Fibroblast of villous mesenchyme (primary cell): ENCODE results near the gene LCT. TPM values are rescaled to one million over a fixed set of nuclear protein-coding genes. Genes with fewer than 3 reads are reported as not detected.

Source experiments
- DNase-seq: peaks from one replicate; pipeline ENCODE4 v3.0.0-alpha.2; 2010; ENCODE audit warnings: low read depth
- H3K4me3 ChIP-seq: 2 replicates; pipeline ENCODE4 v1.5.1; 2011; ENCODE audit warnings: low read depth, mild to moderate bottlenecking, low read length
- CTCF ChIP-seq: IDR thresholded peaks from 2 replicates; pipeline ENCODE4 v1.5.1; 2012; ENCODE audit warnings: low read depth, mild to moderate bottlenecking, low read length; ENCODE audit not compliant: insufficient read depth
- total RNA-seq: library from RNA; depleted of rRNA; stranded (reverse); fragments of >200 nt; gene quantifications from 2 replicates; pipeline ENCODE4 v1.2.3, GENCODE V29; 2012

Gene LCT
- total RNA-seq, 1 donor = under 0.01 TPM

- DNase-seq = no peak
- TF ChIP-seq CTCF = no peak
- no peak overlapping the region for H3K4me3 ChIP-seq
These were observed 14.1 kb downstream of the LCT start for GRCh38 chr2:135822855-135823254.

DNA sequence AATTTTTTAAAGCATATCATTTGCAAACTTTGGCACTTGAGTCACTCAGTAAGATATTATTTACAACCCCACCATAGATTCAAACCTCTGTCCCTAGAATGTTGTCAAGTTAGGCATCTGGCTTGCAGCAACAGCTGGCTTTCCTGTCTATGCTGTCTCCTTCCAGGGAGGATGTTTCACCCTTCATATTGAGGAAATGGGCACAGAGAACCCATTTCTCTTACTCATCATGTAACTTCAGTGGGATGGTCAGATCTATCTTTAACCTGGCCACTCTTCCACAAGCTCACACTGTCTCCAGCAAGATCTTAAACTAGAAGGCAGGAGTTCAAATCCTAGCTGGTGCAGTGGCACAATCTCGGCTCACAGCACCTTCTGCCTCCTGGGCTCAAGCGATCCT lies 15.8 kb downstream of the LCT start:
- no peak for DNase-seq
- H3K4me3 ChIP-seq = no peak overlapping the region
- TF ChIP-seq CTCF = no peak

DNA sequence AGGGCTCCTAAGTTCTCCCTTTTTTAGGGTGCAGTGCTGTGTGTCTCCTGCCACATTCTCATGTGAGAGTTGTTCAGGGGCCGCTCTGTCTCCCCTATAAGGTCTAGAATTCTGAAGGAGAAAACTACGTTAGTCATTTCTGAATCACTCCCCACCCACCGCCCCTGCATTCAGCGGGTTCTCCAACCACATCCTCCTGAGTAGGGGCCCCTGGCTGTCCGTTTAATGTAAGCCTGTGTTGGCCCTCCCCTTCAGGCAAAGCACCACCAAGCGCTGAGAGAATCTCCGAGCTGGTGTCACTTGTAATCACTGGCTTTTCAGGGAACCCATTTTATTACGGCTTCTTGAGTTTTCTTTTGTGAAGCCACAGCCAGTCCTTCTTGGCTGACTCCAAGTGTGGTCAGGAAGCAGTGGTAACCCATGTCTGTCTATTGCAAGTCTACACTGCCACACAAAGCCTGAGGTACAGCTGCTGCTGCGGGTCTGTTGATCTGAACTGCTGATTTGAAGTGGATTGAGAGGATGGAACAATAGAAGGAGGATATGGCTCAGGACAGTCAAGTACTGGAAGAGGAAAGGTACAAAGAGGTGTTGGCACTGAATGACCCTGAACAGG lies 16.9 kb downstream of the LCT start:
- H3K4me3 ChIP-seq = no peak overlapping the region
- no peak for DNase-seq
- no peak for TF ChIP-seq CTCF

DNA sequence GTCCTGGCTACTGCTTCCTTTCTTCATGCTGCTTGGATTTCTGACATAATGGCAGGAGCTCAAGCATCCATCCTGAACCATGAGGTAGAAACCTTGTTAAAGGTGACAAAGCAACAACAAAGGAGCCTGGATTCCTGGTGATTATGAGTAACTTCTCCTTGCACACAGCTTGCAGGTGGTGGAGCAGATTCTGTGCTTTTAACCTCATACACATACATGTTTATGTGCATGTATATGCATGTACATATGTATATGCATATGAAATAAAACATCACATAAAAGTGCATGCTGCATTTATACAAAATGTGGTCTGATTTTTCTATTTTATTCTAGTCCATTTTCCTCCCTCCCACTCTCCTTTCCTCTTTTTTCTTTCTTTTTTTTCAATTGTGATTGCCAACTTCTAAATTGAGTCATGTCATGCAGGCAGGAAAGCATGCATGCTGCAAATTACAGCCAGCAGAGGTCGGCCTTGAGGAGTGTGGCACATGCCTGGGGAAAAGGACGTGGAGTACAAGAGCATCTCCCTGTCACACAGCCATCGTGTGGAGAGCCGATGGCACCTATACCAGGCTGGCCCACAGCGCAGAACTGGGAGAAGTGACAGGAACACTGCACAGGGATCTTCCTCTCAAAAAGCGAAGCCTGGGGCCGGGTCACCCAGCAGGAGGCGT lies 17.9 kb downstream of the LCT start:
- peak; percentile 27 for DNase-seq
- TF ChIP-seq CTCF = peak; percentile 52
- H3K4me3 ChIP-seq = no peak overlapping the region

DNA sequence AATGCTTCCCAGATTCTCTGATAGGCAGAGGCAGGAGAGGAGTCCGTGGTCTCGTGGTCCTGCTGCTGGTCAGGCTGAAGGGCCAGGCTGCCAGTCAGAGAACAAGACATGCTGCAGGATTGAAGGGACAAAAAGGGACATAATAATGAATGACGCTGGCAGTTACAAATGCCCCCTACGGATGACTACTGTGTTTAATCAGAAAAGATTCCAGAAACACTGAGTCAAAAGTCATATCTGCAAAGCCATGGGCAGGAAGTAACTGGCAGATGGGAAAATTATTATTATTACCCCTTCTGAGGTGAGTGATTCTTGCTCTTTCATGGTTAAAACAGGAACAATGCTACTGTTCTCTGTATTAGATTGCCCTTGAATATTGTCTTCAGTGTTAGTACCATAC lies 19.0 kb downstream of the LCT start:
- TF ChIP-seq CTCF = no peak
- H3K4me3 ChIP-seq = no peak overlapping the region
- DNase-seq = no peak

DNA sequence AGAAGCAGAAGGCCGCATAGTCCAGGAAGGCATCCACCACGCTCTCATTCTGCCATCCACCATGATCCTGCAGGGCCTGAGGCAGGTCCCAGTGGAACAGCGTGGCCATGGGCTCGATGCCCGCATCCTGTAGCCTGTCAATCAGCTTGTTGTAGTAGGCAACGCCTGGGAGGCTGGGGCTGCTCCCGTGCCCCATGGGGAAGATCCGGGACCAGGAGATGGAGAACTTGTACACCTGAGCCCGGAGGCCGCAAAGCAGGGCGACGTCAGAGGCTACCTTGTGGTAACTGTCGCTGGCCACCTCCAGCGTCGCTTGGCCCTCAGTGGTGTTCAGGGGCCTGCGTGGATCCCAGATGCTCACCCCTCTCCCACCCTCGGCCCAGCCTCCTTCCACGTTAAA lies 19.5 kb downstream of the LCT start:
- no peak for DNase-seq
- TF ChIP-seq CTCF = no peak
- H3K4me3 ChIP-seq = no peak overlapping the region

DNA sequence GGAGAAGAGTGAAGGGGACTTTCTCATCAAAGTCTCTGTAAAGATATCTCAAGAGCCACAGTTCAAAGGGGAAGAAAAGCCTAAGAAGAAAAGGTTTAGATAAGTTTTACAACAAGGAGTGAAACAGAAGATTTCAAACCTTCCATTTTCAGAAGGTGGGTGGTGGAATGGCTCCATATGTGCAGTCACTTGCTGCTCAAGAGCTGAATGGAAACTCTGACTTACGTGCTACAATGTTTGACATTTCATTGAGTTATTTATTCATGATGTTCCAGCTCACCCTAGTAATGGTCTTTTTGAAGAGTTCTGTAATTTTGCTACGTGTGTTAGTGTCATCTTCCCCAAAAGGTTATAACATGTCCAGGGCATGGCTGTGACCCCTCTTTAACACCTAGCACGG lies 21.7 kb downstream of the LCT start:
- DNase-seq = no peak
- no peak for TF ChIP-seq CTCF
- no peak overlapping the region for H3K4me3 ChIP-seq
